Activated CD4-positive, alpha-beta T cell treated with anti-CD3 and anti-CD28 coated beads for 4 hours (primary cell): Measurements from ENCODE around the gene SH3RF2.

ENCODE experiments used
- DNase-seq, 2 donors: peaks; one replicate each; pipeline ENCODE4 v3.0.0-alpha.2; 2020

SH3RF2 gene

DNA sequence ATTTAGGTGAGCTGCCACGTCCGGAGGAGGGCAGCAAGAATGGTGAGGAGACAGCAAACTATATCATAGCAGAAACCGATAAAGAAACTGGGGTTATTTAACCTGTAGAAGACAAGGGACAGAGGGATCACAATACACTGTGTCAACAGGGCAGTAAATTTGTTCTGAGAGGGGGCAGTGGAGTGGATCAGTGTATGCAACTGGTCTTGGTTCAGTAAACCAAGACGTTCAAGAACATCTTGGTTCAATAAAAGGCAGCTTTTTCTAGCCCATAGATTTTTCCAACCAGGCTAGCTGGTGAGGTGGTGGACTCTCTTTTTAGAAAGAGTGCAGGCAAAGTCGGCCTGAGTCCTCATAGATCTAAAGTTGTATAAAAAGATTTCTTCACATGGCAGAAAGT is 113.7 kb downstream of the SH3RF2 start:
- DNase-seq = no peak

DNA sequence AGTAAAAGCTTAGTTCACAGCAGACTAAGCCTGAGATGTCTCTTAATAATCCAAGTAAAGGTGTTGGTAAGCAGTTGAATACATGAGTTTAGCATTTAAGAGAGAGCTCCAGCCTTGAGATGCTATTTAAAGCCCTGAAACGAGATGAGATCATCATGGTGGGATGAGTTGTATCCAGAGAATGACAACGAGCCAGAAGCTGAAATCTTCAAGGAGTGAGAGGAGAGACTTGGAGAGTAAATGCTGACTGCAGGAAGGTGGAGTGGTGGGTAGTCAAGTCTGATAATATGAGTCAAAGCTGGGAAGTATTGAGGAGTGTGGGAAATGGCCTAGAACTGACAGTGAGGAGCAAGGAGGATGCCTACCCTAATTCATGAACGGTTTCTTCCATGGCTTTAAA is 115.3 kb downstream of the SH3RF2 start:
- no peak for DNase-seq

- DNase-seq = no peak
Measured at GRCh38 chr5:146052780-146053179, 116.4 kb downstream of the SH3RF2 start.

DNA sequence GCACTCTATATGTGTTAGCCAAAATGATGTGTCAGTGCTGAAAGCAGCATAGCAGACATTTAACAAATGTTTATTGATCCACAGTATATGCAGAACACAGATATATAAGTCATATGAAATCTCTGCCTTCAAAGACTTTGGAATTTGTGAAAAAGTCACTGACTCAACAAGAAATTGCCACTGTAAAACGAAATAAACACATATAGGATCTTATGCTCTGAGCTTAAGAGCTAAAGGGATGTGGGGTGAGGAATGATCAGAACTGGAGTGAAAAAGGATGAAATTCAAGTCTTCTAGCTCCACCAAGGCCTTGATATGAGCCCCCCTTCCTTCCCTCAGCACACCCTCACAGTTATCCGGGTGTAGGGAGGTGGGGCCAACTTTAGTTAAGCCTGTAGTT is 119.1 kb downstream of the SH3RF2 start:
- no peak for DNase-seq

DNA sequence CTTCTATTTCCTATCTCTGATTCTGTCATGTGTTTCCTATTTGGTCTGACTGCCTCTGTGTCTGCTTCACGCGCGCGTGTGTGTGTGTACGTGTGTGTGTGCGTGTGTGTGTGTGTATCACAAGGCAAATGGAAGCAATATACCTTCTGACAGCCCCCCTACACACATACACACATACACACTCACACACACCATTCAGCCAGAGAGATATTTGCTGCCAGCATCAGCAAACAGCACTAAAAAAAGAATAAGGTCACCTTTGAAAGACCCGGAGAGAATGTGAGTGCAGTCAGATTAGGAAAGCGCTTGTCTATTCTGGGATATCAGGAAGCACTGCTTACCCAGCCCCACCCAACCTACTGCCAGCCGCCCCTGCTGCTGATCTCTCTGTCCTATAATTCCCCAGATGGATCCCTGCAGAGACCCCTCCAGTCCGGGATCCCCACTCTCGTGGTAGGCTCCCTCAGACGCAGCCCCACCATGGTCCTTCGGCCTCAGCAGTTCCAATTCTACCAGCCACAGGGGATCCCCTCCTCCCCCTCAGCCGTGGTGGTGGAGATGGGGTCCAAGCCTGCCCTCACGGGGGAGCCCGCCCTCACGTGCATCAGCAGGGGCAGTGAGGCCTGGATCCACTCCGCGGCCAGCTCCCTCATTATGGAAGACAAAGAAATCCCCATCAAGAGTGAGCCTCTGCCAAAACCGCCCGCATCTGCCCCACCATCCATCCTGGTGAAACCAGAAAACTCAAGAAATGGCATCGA is 123.3 kb downstream of the SH3RF2 start:
- no peak for DNase-seq

GRCh38 chr5:146060221-146060585 is 123.8 kb downstream of the SH3RF2 start:
- no peak for DNase-seq

DNA sequence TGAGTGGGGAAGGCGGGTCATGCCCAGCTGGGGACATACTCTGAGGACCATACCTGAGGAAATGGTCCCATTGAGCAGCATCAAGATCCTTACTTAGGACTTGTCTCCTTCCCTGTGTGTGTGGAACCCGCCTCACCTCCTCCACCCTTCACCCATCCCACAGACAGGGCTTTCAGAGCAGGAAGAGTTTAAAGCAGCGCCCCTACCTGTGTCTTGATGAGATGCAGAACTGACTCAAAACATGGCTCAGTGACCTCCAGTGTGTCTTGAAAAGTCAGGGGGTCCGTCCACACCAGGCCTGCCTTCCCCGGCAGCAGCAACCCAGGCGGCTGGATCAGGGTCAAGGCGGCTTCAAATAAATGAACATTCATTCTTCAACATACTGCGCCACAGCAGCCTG is 130.6 kb downstream of the SH3RF2 start:
- DNase-seq = no peak

DNA sequence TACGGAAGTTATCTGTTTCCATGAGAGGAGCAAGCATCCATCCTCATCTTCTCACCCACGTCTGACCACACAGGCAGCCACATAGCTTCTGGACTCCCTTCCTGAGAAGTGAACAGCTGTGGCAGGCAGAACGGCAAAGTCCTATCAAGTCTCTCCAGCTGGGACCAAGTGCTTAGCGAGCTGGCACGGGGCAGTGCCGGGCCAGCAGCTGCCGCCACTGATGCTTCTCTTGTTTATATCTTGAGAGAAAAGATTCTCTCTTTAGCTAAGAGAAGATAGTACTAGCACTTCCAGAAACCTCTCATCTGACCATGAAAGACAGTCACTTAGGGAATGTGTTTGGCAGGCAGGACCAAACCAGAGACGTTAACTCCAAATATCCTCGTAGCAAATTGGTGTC is 131.8 kb downstream of the SH3RF2 start:
- no peak for DNase-seq

DNA sequence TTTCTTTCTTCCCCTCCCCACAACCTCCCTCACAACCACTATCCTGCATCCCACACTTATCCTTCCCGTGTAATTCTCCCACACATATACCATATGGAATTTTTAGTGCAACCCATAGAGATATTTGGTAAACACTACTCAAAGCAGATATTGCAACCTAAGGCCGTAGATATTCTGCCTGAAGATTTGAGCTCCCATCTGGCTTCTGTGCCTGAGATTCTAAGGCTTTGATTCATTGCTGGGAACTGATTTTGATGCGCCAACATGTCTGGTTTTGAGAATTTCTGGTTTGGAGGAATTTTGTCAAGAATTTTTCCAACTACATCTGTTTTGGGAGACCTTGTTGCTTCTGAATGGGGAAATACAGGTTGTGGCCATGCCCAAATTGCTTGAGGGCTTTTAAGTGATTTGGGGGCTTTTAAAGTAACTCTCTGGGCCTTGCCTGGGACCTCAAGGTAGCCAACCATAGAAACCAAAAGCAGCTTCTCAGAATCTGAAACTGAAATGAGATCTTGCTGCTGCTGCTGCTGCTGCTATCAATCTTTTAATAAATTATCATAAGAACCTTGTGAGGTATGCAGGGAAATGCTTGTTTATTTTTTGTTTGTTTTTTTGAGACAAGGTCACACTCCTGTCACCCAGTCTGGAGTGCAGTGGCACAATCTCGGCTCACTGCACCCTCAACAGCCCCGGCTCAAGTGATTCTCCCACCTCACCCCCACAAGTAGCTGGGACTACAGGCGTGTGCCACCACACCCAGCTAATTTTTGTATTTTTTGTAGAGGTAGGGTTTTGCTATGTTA is 132.8 kb downstream of the SH3RF2 start:
- DNase-seq = no peak

DNA sequence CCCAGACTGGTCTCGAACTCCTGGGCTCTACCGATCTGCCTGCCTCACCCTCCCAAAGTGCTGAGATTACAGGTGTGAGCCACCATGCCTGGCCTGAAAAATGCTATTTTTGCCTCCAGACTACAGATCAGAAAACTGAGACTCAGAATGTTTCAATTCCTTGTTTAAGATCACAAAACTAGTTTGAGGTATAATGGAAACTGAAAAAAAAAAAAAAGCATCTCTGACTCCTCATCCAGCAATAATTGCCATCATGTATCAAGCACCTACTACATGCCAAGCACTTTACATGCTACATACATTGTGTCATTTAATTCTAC is 133.4 kb downstream of the SH3RF2 start:
- DNase-seq = no peak

- no peak for DNase-seq
Measured at GRCh38 chr5:146070746-146071145, 134.4 kb downstream of the SH3RF2 start.

- DNase-seq = no peak
Measured at GRCh38 chr5:146071171-146071570, 134.8 kb downstream of the SH3RF2 start.

DNA sequence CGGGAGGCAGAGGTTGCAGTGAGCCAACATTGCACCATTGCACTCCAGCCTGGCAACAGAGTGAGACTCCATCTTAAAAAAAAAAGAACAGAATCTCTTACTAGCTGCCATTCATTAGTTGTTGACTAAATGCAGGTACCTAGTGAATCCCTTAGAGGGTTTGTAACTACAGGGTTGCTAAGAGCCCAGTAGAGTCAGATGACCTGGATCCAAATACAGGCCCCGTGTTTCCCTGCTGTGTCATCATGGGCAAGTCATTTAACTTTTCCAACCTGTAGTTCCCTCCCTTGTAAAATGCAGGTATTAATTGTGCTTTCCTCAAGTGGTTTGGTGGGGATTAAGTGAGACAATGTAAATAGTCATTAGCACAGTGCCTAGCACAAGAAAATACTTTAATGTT is 136.2 kb downstream of the SH3RF2 start:
- no peak for DNase-seq

DNA sequence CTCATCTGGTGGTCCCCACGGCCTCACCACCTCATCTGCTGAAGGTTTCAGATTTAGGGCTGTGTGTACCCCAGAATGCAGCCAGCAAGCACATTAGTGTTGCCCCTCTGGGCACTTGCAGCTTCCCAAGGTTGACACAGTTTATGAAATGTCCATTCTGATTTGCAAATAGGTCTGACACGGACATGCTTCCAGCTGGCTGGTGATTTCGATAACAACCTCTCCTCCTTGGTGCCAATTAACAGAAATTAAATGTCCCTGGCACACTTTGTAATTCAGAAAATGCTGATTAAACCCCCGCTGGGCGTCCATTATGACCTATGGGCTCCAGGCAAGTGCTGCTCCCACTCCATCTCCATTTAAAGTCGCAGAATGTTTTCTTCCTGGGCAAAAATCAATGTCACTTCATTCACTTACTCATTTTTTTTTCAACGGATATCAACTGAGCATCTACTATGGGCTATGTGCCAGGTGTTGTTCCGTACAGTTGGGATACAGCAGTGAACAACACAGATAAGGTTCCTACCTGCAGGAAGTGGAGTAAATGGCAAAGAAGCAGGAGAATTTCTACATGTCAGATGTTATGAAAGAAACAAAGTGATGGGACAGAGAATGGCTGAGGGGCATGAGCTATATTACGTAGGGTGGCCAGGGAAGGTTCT is 137.0 kb downstream of the SH3RF2 start:
- no peak for DNase-seq

- DNase-seq = no peak
Measured at GRCh38 chr5:146076028-146076427, 139.7 kb downstream of the SH3RF2 start.

GRCh38 chr5:146076455-146076854 is 140.1 kb downstream of the SH3RF2 start:
- no peak for DNase-seq

DNA sequence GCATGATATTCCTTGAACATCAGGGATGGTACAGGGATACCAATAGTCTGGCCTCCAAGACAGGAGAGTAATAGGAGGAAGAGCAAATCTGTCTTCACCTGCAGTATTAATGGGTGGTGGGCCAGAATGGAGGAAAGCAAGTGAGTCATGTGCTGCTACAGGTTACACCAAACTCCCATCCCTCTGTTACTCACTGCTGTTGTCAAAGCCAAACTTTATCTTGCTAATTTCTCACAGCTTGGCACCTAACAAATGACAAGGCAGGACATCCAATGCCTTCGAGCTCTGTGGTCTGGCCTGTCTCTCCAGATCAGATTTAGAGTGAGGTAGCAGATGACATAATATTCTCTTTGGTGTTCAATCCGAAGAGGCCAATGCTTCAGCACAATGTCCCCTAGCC is 142.2 kb downstream of the SH3RF2 start:
- DNase-seq = no peak

DNA sequence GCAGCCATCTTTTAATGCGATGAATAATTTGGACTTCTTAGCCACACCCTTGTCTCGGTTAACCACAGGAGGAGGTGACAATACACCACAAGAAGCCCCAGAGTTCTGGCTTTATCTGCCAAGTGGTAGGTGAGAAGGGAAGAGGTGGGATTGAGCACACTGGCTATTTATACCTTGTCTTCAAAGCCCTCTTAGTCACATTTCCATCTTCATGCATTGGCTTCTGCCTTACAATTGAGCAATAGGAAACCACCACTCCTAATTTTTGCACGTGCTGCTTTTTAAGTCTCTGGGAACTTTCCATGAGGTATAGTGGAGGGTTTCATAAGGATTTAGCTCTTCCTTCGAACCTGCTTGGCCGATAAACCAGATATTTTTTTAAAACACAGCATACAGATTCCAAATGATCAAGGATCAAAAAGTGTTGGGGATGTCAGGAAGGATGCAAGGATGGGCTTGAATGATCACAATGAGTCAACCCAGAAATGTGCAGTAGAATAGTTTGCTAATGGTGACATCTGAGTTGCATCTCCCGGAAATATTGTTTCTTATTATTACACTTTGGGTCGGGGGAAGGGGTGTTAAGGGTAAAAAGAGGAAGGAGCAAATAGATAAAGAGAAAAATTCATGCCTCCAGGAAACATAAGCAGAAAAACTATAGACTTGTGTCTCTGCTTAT is 143.5 kb downstream of the SH3RF2 start:
- DNase-seq = no peak

DNA sequence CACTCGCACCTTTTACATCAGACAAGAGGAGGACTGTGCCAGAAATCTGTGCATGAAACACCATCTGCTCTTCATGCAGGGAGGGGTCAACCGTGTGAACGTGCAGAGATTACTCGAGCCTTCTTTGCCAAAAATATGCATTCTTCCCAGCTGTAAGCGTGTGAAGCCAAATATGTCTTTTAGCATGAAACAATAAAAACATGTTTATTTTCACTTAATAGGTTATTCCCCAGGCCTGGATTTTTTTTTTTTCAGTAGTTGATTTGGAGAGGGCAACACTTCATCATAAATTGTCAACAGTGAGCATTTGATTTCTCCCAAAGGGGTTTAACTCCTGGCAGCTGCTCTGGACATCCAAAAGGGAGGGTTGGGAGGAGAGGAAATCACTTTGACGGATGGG is 145.2 kb downstream of the SH3RF2 start:
- DNase-seq = no peak

DNA sequence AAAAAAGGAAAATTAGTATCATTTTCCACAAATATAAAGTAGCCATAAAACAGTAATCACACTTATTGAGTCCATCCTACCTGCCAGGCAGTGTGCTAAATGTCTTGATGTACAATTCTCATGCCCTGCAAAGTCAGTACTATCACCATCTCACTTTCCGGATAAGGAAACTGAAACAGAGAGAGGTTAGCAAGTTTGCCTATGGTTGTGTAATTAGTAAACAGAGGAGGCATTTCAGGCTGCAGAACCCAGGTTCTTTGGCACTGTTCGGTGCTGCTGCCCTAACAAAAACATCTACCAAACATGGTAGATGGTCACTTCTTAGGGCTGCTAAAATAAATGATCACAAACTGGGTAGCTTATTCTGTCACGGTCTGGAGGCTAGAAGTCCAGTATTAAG is 146.4 kb downstream of the SH3RF2 start:
- DNase-seq = no peak

GRCh38 chr5:146084376-146084775 is 148.0 kb downstream of the SH3RF2 start:
- DNase-seq = no peak

DNA sequence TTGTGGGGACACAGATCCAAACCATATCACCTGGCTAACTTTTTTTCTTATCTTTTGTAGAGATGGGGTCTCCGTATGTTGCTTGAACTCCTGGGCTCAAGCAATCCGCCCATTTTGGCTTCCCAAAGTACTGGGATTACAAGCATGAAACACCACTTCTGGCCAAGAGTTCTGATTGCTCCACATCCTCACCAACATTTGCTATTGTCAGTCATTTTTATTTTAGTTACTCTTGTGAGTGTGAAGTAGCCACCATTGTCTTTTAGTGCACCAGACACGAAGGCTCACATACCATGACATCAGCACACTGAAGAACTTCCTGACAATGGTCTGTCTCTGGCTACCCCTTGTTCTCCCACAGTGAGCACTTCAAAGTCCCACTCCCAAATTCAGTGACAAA is 151.7 kb downstream of the SH3RF2 start:
- DNase-seq = no peak

DNA sequence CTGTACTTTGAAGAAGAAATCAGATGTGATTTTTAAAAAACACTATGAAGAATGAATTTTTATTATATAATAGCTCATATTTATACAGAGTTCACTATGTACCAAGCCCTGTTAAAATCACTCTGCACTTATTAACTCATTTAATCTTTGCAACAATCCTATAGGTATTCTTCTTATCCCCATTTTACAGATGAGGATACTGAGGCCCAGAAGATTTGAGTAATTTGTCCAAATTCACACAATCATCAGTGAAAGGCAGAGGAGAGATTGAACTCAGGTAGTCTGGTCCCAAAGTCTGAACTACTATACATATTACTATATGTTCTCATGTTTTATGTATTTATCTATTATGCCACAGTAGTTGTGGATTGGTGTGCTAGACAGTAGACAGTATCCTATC is 152.9 kb downstream of the SH3RF2 start:
- DNase-seq = no peak

GRCh38 chr5:146091881-146092280 is 155.5 kb downstream of the SH3RF2 start:
- DNase-seq = no peak
